Measurements from ENCODE around the gene PWP2. TPM values are rescaled to one million over a fixed set of nuclear protein-coding genes. Genes with fewer than 3 reads are reported as not detected.
"Not testable (repeated sequence)": the region's sequence is repeated elsewhere in the genome, so short reads cannot be mapped to it uniquely, and the experiment has no call there.

Gene PWP2
- total RNA-seq, 5 donors from 2014 or later (not counting 1 experiment from before 2014, with no cell fraction given): 8.9 to 39.3 (median 12.3) TPM

GRCh38 chr21:44171962-44172572 lies 64.9 kb downstream of the PWP2 start:
- DNase-seq; POLR2A ChIA-PET; H3K27me3 ChIP-seq (replicated peaks in 1 of 2; ENCODE audit: control insufficient read depth in 2 of 2, extremely low read depth in 1 of 2, insufficient read depth in 2 of 2, low read length in 1 of 2); H3K9me3 ChIP-seq; H3K4me1 Mint-ChIP-seq; CTCF ChIA-PET; H3K27ac ChIP-seq (ENCODE audit: low read length); H3K9me3 Mint-ChIP-seq; ATAC-seq (replicated peaks in 1 of 4); H3K27me3 Mint-ChIP-seq; H3K36me3 Mint-ChIP-seq; H3K36me3 ChIP-seq (ENCODE audit: control insufficient read depth in 2 of 2, extremely low read depth in 1 of 2, insufficient read depth in 1 of 2, low read length in 1 of 2); H3K27ac Mint-ChIP-seq; H3K4me1 ChIP-seq (ENCODE audit: control insufficient read depth in 1 of 2, extremely low read depth in 1 of 2, insufficient read depth in 2 of 2, low read length in 2 of 2); H3K4me3 Mint-ChIP-seq; H3K4me3 ChIP-seq (ENCODE audit: control insufficient read depth in 1 of 2, extremely low read depth in 1 of 2, low read length in 1 of 2): not testable (repeated sequence)
- WGBS (ENCODE audit: insufficient coverage): no CpG with 5 or more reads among the region's 13 CpGs

- H3K36me3 Mint-ChIP-seq; CTCF ChIA-PET; DNase-seq; H3K27me3 ChIP-seq (replicated peaks in 1 of 2; ENCODE audit: control insufficient read depth in 2 of 2, extremely low read depth in 1 of 2, insufficient read depth in 2 of 2, low read length in 1 of 2); H3K27me3 Mint-ChIP-seq; H3K36me3 ChIP-seq (ENCODE audit: control insufficient read depth in 2 of 2, extremely low read depth in 1 of 2, insufficient read depth in 1 of 2, low read length in 1 of 2); H3K27ac ChIP-seq (ENCODE audit: low read length); POLR2A ChIA-PET; H3K9me3 ChIP-seq; H3K4me3 ChIP-seq (ENCODE audit: control insufficient read depth in 1 of 2, extremely low read depth in 1 of 2, low read length in 1 of 2); H3K4me1 ChIP-seq (ENCODE audit: control insufficient read depth in 1 of 2, extremely low read depth in 1 of 2, insufficient read depth in 2 of 2, low read length in 2 of 2); H3K27ac Mint-ChIP-seq; H3K9me3 Mint-ChIP-seq; H3K4me3 Mint-ChIP-seq; H3K4me1 Mint-ChIP-seq: not testable (repeated sequence)
- peak; percentile 59 to 66 (median 64) for ATAC-seq (replicated peaks in 1 of 4)
- WGBS (ENCODE audit: insufficient coverage): no CpG with 5 or more reads among the region's 19 CpGs
Observed at GRCh38 chr21:44172741-44173140, 65.5 kb downstream of the PWP2 start.

- H3K4me3 ChIP-seq (ENCODE audit: control insufficient read depth in 1 of 2, extremely low read depth in 1 of 2, low read length in 1 of 2); H3K27ac Mint-ChIP-seq; H3K4me3 Mint-ChIP-seq; H3K27me3 Mint-ChIP-seq; H3K27ac ChIP-seq (ENCODE audit: low read length); H3K27me3 ChIP-seq (replicated peaks in 1 of 2; ENCODE audit: control insufficient read depth in 2 of 2, extremely low read depth in 1 of 2, insufficient read depth in 2 of 2, low read length in 1 of 2); ATAC-seq (replicated peaks in 1 of 4); H3K4me1 ChIP-seq (ENCODE audit: control insufficient read depth in 1 of 2, extremely low read depth in 1 of 2, insufficient read depth in 2 of 2, low read length in 2 of 2); H3K9me3 Mint-ChIP-seq; H3K4me1 Mint-ChIP-seq; POLR2A ChIA-PET; CTCF ChIA-PET; H3K36me3 ChIP-seq (ENCODE audit: control insufficient read depth in 2 of 2, extremely low read depth in 1 of 2, insufficient read depth in 1 of 2, low read length in 1 of 2); H3K9me3 ChIP-seq; H3K36me3 Mint-ChIP-seq: not testable (repeated sequence)
- WGBS (ENCODE audit: insufficient coverage): no CpG with 5 or more reads among the region's 17 CpGs
- peak in 1 of 35 experiments; percentile 5 for DNase-seq
Observed at GRCh38 chr21:44175189-44175588, 68.0 kb downstream of the PWP2 start.

- H3K27ac ChIP-seq (ENCODE audit: low read length); H3K9me3 Mint-ChIP-seq; H3K4me1 Mint-ChIP-seq; DNase-seq; ATAC-seq (replicated peaks in 1 of 4); H3K27me3 ChIP-seq (replicated peaks in 1 of 2; ENCODE audit: control insufficient read depth in 2 of 2, extremely low read depth in 1 of 2, insufficient read depth in 2 of 2, low read length in 1 of 2); H3K27ac Mint-ChIP-seq; H3K9me3 ChIP-seq; POLR2A ChIA-PET; H3K4me3 ChIP-seq (ENCODE audit: control insufficient read depth in 1 of 2, extremely low read depth in 1 of 2, low read length in 1 of 2); H3K4me3 Mint-ChIP-seq; CTCF ChIA-PET; H3K36me3 ChIP-seq (ENCODE audit: control insufficient read depth in 2 of 2, extremely low read depth in 1 of 2, insufficient read depth in 1 of 2, low read length in 1 of 2); H3K4me1 ChIP-seq (ENCODE audit: control insufficient read depth in 1 of 2, extremely low read depth in 1 of 2, insufficient read depth in 2 of 2, low read length in 2 of 2); H3K36me3 Mint-ChIP-seq; H3K27me3 Mint-ChIP-seq: not testable (repeated sequence)
- no CpG with 5 or more reads among the region's 14 CpGs for WGBS (ENCODE audit: insufficient coverage)
Observed at GRCh38 chr21:44176127-44176526, 68.9 kb downstream of the PWP2 start.

Other genes with a start within 250 kb of the PWP2 start
- 10 to 100 TPM; 48.4 to 77.2 (median 65.1) TPM for gene AGPAT3, start 242.2 kb upstream of the PWP2 start, total RNA-seq
- gene TRAPPC10, start 95.1 kb upstream of the PWP2 start, total RNA-seq: 100 to 1,000 TPM in 2 of 5 donors, 10 to 100 TPM in 3; 82.5 to 144 (median 92.2) TPM
- gene GATD3, start 26.3 kb downstream of the PWP2 start, total RNA-seq: 10 to 100 TPM; 12.3 to 75.0 (median 21.1) TPM
- 10 to 100 TPM in 3 of 5 donors, 1 to 10 TPM in 2; 7.9 to 16.7 (median 10.1) TPM for gene ICOSLG, start 133.5 kb downstream of the PWP2 start, total RNA-seq
- gene DNMT3L, start 154.5 kb downstream of the PWP2 start, total RNA-seq: not detected
- 1 to 10 TPM in 1 of 5 donors, under 1 TPM in 3, not detected in 1; 0.10 to 1.2 (median 0.47) TPM for gene AIRE, start 178.5 kb downstream of the PWP2 start, total RNA-seq
- 100 to 1,000 TPM; 125 to 200 (median 162) TPM for gene PFKL, start 192.7 kb downstream of the PWP2 start, total RNA-seq
- gene CFAP410, start 232.0 kb downstream of the PWP2 start, total RNA-seq: 10 to 100 TPM; 58.8 to 72.1 (median 60.8) TPM
- 1 to 10 TPM; 1.2 to 8.6 (median 3.6) TPM for gene TRPM2, start 246.2 kb downstream of the PWP2 start, total RNA-seq